ENCODE data around the gene SLC38A10. TPM values are rescaled to one million over a fixed set of nuclear protein-coding genes. Genes with fewer than 3 reads are reported as not detected.

Gene SLC38A10
- total RNA-seq, 2 donors from 2014 or later: 46.2 to 63.4 TPM

GRCh38 chr17:81197831-81198490 lies 97.1 kb downstream of the SLC38A10 start:
- H3K27ac ChIP-seq: no peak overlapping the region
- no peak overlapping the region for H3K4me3 ChIP-seq
- H3K4me1 ChIP-seq: peaks cover 0 to 9% of the 10 kb centered on the region in 2 donors
- no peaks in the 10 kb centered on the region for H3K9me3 ChIP-seq
- no peak for DNase-seq (ENCODE audit: low spot score)
- TF ChIP-seq, protein P1, sequence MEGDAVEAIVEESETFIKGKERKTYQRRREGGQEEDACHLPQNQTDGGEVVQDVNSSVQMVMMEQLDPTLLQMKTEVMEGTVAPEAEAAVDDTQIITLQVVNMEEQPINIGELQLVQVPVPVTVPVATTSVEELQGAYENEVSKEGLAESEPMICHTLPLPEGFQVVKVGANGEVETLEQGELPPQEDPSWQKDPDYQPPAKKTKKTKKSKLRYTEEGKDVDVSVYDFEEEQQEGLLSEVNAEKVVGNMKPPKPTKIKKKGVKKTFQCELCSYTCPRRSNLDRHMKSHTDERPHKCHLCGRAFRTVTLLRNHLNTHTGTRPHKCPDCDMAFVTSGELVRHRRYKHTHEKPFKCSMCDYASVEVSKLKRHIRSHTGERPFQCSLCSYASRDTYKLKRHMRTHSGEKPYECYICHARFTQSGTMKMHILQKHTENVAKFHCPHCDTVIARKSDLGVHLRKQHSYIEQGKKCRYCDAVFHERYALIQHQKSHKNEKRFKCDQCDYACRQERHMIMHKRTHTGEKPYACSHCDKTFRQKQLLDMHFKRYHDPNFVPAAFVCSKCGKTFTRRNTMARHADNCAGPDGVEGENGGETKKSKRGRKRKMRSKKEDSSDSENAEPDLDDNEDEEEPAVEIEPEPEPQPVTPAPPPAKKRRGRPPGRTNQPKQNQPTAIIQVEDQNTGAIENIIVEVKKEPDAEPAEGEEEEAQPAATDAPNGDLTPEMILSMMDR (IDR thresholded peaks at IDR 0.05): no peak
- H3K36me3 ChIP-seq: no peaks in the 10 kb centered on the region
- H3K27me3 ChIP-seq: no peaks in the 10 kb centered on the region

DNA sequence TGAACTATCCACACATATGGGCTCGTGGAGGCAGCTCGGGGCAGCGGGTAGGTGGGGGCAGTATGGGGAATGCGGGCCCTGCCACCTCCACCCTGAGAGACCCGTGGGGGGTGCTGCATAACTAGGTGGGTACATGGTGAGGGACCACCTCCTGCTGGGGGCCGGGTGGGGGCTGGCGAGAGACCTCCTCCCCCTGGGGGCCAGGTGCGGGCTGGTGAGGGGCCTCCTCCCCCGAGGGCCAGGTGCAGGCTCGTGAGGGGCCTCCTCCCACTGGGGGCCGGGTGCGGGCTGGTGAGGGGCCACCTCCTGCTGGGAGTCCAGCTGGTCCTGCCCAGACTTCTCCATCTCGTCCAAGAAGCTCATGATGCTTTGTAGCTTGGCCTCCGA lies 97.7 kb downstream of the SLC38A10 start:
- H3K9me3 ChIP-seq: no peaks in the 10 kb centered on the region
- H3K4me1 ChIP-seq: peaks cover 0 to 9% of the 10 kb centered on the region in 2 donors
- H3K27ac ChIP-seq: no peak overlapping the region
- H3K27me3 ChIP-seq: no peaks in the 10 kb centered on the region
- TF ChIP-seq, protein P1 (IDR thresholded peaks at IDR 0.05): no peak
- no peak for DNase-seq (ENCODE audit: low spot score)
- H3K36me3 ChIP-seq: no peaks in the 10 kb centered on the region
- H3K4me3 ChIP-seq: no peak overlapping the region

- no peak overlapping the region for H3K27ac ChIP-seq
- TF ChIP-seq, protein P1 (IDR thresholded peaks at IDR 0.05): no peak
- H3K9me3 ChIP-seq: no peaks in the 10 kb centered on the region
- H3K36me3 ChIP-seq: no peaks in the 10 kb centered on the region
- no peak overlapping the region for H3K4me3 ChIP-seq
- peaks cover 0 to 9% of the 10 kb centered on the region in 2 donors for H3K4me1 ChIP-seq
- no peaks in the 10 kb centered on the region for H3K27me3 ChIP-seq
- DNase-seq (ENCODE audit: low spot score): no peak
These were observed 98.3 kb downstream of the SLC38A10 start for GRCh38 chr17:81196505-81197408.

- H3K4me1 ChIP-seq: peaks cover 0 to 8% of the 10 kb centered on the region in 2 donors
- TF ChIP-seq, protein P1 (IDR thresholded peaks at IDR 0.05): no peak
- no peak for DNase-seq (ENCODE audit: low spot score)
- H3K36me3 ChIP-seq: no peaks in the 10 kb centered on the region
- no peaks in the 10 kb centered on the region for H3K9me3 ChIP-seq
- no peaks in the 10 kb centered on the region for H3K27me3 ChIP-seq
- no peak overlapping the region for H3K27ac ChIP-seq
- no peak overlapping the region for H3K4me3 ChIP-seq
These were observed 99.1 kb downstream of the SLC38A10 start for GRCh38 chr17:81195941-81196495.

Other genes starting within 250 kb of the SLC38A10 start
- gene PVALEF, start 129.8 kb downstream of the SLC38A10 start, total RNA-seq: not detected
- 1 to 10 TPM; 5.4 to 6.5 TPM for gene AATK, start 129.1 kb downstream of the SLC38A10 start, total RNA-seq
- 1 to 10 TPM; 5.5 to 6.2 TPM for gene CEP131, start 72.3 kb downstream of the SLC38A10 start, total RNA-seq
- 10 to 100 TPM; 12.3 to 14.3 TPM for gene TEPSIN, start 56.3 kb downstream of the SLC38A10 start, total RNA-seq
- gene NDUFAF8, start 56.0 kb downstream of the SLC38A10 start, total RNA-seq: 10 to 100 TPM; 53.1 to 53.5 TPM
- 10 to 100 TPM in 1 of 2 donors, 1 to 10 TPM in 1; 5.8 to 12.7 TPM for gene BAHCC1, start 100.2 kb upstream of the SLC38A10 start, total RNA-seq
- gene ACTG1, start 217.5 kb upstream of the SLC38A10 start, total RNA-seq: 1,000 to 10,000 TPM; 1,076 to 1,610 TPM
- gene FSCN2, start 233.1 kb upstream of the SLC38A10 start, total RNA-seq: under 1 TPM; 0.63 to 0.74 TPM